Posterior cingulate gyrus (tissue), 11 donors: ENCODE results near the gene DIP2B.

Experiments used
- DNase-seq, 10 donors: peaks; one replicate each; pipeline versions ENCODE4 v3.0.0 to v3.0.0-alpha.2; 2020 to 2021; ENCODE audit warnings: mixed read lengths in 3 of 10
- intact Hi-C: fragments of 100-400 bp; cut with DNase I; formaldehyde crosslinking; loops from one replicate; pipeline ENCODE4 v1.15.1; 2023

Gene DIP2B

DNA sequence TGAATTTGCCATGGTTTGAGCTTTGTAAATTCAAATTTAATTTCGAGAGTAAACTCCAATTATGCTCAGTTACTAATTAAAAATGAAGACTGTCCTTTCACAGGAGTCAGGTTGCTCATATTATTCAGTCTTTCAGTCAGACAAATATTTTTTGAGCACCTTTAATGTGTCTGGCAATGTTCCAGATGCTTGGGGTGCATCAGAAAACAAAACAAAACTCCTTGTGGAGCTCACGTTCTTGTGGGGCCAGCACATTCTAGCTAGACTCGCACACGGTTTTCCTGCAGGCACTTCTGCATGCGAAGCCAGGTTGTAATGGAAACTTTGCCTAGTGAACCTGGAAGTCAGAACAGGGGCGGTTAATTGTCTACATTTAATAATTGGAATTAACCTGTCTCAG is 195.2 kb downstream of the DIP2B start:
- intact Hi-C loops = no loop called here
- no peak for DNase-seq

DNA sequence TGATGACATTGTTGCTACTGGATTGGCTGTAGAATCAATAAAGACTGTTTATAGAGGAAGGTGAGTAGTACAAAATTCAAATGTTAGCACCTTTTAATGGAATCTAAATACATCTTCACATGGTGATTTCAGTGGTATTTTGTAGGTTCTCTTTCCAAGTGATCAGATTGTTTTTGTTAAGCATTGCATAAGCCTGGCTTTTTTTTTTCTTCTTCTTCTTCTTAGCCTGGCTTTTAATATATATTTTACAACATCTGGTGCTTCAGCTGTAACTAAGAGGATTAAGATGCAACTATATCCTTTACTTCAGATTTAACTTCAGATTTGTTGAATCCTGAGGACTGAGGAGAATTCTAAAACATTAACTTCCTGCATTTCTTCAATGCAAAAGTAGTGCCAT is 201.8 kb downstream of the DIP2B start:
- intact Hi-C loops = no loop called here
- no peak for DNase-seq

GRCh38 chr12:50707396-50707795 is 202.6 kb downstream of the DIP2B start:
- intact Hi-C loops = no loop called here
- DNase-seq = no peak

DNA sequence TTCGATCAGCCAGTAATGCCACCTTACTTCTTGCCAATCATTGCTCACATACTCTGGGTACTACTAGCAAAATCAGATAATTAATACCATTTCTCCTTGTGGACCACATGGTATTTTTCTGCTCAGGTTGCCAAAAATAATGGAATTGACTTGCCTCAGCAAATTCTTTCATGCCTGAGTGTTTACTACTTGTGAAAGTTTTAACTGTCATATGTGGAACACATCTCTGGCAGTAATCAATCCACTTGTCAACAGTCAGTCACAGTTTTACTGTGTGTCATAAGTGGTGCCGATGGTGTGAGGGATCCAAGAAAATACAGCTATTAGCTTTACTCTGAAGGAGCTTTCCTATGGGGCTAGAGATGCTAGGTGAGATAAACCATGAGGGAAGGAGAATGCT is 203.8 kb downstream of the DIP2B start:
- no peak for DNase-seq
- intact Hi-C loops = no loop called here

DNA sequence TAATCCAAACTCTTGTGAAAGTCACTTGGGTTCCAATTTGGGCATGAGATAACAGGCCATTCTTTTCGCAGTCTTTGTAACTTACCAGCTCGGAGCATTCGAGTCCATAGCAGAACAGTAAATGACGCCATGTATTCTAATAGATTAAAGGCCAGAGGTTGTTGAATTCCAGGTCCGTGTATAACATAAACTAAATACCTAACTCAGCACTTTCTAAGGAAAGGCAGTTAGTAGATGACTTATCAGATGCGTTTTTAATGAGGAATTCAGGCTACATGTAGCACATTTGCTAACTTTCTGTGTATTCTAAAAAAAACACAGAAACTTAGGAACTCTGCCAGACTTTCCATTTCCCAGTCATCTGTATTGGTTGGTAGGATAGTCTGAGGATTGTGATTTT is 206.3 kb downstream of the DIP2B start:
- intact Hi-C loops = no loop called here
- no peak for DNase-seq

- DNase-seq = no peak
- intact Hi-C loops = no loop called here
Observed at GRCh38 chr12:50715174-50715573, 210.4 kb downstream of the DIP2B start.

DNA sequence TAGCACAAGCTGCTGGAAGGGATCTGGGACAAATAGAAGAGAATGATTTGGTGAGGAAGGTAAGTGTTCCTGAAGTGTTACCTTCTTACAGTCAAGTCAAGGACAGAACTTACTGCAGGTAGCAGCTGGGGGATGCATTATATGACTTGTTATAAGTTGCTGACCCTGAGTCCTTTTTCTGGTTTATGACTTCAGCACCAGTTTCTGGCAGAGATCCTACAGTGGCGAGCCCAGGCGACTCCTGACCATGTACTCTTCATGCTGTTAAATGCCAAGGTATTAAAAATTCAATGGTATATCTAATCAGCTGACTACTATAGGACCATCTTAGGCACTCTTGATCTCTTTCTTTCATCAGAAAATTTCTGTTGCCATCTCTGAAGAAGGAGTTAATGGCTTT is 214.0 kb downstream of the DIP2B start:
- intact Hi-C loops = no loop called here
- DNase-seq = no peak

DNA sequence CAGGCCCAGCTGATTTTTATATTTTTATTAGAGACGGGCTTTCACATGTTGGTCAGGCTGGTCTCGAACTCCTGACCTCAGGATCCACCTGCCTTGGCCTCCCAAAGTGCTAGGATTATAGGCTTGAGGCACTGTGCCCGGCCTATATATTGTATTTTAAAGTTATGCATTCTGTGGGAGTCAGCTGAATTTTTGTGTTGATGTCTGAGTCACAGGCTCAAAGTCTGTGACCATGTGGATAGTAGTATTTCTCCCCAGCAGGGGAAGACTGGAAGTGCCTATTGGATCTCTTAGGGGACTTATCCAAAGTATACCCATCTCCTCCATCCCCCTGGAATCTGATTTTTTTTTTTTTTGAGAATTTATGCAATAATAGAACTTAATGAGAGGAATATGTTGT is 215.3 kb downstream of the DIP2B start:
- intact Hi-C loops = no loop called here
- no peak for DNase-seq

DNA sequence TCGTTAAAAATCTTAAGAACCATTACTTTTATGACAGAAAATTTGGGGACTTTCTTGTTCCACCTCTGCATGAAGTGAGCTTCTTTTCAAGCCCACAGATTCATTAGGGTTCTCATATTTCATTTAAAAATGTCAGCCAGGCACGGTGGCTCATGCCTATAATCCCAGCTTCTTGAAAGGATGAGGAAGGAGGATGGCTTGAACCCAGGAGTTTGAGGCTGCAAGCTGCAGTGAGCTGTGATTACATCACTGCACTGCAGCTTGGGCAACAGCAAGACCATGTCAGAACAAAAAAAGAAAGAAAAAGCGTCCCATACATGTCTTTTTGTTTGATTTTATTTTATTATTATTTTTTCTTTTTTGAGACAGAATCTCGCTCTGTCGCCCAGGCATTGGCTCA is 215.7 kb downstream of the DIP2B start:
- intact Hi-C loops = no loop called here
- DNase-seq = no peak

DNA sequence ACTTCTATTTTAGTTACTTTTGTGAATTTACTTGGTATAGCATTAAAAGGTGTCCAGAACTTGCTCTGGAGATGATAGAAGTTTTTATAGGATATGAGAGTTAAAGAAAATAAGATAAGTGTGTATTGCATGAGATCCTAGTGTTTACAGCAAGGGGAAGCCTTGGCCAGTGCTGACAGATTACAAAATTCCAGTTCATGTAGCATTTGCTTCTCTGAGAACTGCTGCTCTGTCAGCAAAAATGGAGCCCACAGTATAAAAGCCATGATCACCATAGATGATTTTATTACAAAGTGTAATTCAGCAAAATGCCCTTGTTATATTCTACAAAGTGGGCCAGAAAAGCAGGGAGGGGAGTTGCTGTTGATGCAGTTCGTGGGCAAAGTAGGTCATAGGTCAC is 219.1 kb downstream of the DIP2B start:
- intact Hi-C loops = no loop called here
- DNase-seq = no peak

DNA sequence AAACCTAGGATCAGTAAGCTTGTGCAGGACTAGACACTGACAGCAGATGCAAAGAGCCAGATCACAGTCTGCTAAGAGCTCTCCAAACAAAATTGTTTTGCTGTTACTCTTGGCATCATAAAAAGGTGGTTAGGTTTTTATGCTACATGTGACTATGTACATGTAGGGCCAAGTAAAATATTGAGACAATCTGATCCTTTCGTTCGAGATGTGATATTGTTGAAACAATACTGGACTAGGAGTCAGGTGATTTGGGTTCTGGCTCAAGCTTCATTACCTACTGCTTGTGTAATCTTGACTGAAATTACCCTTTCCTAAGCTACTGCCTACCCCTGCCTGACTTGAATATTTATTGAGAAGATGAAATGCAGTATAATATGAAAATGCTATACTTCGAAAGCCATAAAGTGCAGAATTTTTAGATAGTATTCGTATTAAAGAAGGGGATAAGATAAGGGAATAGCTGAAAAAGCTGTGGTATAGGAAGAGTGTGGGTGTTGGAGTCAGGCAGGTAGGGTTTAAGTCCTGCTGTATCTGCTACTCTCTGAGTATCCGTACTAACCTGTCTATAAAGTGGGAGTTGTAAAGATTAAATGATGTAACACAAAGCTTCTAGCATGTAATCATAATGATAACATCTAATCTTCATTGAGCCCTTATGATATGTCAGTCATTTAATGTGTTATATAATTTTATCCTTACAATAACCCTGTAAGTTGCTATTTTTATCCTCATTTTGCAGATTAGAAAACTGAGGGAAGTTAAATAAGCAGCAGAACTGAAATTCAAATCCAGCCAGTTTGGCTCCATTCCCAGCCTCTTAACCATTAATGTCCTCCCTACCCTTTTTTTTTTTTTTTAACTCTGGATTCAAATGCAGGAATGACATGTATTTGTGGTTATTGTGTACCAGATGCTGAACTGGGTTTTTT is 220.5 kb downstream of the DIP2B start:
- intact Hi-C loops = no loop called here
- DNase-seq = no peak

DNA sequence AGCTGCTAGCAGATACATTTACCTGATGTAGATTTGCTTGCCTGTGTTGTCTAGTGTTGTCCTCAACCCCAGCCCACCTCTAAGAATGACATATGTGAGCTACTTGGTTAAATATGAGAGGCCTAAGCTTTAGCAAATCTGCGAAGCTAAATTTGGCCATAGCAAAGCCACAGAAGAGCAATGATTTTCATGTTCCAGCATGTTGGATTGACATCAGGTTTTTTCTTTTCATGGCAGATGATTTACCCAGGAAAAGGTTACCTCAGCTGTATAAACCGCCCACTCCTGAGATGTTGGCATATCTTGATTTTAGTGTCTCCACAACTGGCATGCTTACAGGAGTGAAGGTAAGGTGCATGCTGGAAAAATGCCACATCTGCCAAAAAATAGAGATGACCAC is 222.7 kb downstream of the DIP2B start:
- intact Hi-C loops = no loop called here
- no peak for DNase-seq

DNA sequence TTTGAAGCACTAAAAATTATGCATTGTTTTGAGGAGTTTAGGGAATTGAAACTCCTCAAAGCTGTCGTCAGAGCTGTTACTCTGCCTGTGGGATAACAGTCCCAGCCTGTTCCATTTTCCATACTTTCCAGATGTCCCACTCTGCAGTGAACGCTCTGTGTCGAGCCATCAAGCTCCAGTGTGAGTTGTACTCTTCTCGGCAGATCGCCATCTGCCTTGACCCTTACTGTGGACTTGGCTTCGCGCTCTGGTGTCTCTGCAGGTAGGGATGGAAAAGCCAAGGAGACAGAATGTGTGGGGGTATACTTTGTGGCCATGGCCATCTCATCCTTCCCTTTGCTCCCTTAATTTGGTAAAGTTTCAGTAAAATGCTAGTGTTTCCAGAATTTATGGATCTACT is 223.6 kb downstream of the DIP2B start:
- intact Hi-C loops = no loop called here
- peak in 1 of 10 donors; percentile 66 for DNase-seq

DNA sequence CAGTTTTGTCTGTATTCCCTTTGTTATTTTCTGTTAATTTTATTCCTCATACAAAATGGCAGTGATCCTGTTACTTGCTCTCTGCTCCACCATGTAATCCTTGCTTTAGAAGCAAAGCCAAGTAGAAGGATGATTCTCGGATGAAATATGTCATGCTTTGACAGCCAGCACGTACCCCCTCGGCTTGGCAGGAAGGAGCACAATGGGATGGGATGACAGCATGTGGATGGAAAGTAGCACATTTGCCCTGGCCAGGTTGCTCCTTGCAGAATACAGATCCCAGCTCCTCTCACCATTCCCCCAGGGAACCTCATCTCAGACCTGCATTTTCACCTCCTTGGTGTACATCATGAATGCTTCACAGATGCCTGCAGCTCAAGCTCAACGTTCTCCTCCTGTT is 224.1 kb downstream of the DIP2B start:
- no peak for DNase-seq
- intact Hi-C loops = no loop called here

DNA sequence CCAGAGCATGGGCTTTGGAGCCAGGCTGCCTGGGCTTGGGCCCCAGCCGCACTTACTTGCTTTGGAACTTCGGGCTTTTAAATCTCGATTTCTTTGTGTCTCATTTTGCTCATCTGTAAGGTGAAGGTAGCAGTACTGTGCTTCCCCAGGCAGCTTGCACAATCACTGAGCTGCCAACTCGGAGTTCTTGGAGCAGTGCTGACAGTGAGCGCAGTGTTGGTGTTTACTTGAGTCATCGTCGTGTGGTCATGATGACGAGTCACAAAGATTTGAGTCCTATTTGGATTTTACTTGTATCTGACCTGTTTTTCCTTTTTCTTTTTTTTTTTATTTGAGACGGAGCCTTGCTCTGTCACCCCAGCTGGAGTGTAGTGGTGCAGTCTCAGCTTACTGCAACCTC is 227.8 kb downstream of the DIP2B start:
- DNase-seq = peak in 1 of 10 donors; percentile 18
- intact Hi-C loops = no loop called here

DNA sequence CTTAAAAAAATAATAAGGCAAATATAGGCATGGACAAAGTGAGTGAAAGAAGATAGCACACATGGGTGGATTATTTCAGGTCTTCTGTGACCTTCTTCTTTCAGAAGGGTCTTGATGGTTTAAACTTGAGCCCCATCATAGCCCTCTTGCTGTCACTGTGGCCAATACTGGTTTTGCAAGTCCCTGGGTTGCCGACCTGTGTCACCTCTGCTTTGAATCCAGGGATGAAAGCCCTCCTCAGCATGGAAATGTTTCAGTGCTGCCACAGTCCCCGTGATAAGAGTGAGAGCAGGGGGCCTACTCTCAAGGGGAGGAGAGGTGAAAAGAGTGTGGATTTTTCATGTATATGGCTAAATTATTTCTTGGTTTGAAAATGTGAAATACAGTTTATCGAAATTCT is 228.9 kb downstream of the DIP2B start:
- no peak for DNase-seq
- intact Hi-C loops = loop anchor here (2.0 kb wide), 1 partner anchor 229 kb away; the partner anchor contains the start of gene DIP2B

DNA sequence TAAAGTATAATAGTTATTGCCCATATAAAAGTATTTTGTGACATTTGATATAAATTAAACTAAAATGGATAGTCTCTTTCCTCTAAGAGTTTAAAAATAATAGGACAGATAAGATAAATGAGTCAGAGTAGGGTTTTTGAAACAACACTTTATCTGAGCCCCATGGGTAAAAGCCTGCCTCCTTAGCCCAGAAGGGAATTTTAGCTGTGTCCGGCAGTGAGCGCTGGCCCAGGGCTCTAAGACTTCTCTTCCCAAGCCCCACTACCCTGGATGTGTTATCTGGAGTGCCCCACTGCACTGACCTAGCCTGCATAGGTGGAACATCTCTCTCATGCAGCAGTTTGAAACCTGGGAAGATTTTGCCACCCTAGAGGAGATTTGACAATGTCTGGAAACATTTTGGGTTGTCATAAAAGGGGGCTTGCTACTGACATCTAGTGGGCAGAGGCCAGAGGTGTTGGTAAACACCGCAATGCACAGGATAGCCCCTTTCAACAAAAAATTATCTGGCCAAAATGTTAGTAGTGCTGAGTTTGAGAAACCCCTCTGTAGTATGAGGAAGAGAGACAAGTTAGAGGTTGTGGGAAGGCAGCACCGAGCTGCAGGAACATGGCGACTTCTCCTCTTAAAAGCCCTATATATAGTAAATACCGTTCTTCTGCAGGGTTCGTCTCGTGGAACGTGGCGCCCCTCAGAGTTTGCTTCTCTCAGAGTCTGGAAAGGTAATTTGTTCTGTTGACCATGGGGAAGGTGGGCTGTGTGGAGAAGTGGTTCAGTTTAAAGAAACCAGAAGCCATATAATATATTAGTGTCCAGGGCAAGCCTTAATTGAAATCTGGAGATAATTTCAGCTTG is 229.9 kb downstream of the DIP2B start:
- peak in 3 of 10 donors; percentile 13 to 51 (median 22) for DNase-seq
- intact Hi-C loops = loop anchor here (2.0 kb wide), 1 partner anchor 230 kb away; the partner anchor contains the start of gene DIP2B

- DNase-seq = no peak
- intact Hi-C loops = no loop called here
Observed at GRCh38 chr12:50739611-50740010, 234.8 kb downstream of the DIP2B start.

DNA sequence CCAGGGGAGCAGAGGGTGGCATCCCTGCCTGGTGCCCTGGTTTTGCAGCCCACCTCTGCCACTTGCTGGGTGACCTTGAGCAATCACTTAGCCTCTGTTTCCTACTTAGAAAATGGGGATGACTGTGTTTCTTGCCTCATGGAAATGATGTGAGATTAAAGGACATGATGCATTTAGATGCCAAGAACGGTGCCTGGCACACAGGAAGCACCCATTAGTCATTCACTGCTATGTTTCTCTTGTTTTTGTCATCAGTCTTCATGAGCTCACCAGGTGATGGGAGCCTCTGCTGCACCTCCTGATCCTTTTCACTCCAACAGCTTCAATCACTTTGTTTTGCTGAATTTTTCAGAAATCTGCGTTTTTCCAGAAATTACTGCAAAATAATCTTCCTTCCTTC is 235.5 kb downstream of the DIP2B start:
- DNase-seq = no peak
- intact Hi-C loops = no loop called here

DNA sequence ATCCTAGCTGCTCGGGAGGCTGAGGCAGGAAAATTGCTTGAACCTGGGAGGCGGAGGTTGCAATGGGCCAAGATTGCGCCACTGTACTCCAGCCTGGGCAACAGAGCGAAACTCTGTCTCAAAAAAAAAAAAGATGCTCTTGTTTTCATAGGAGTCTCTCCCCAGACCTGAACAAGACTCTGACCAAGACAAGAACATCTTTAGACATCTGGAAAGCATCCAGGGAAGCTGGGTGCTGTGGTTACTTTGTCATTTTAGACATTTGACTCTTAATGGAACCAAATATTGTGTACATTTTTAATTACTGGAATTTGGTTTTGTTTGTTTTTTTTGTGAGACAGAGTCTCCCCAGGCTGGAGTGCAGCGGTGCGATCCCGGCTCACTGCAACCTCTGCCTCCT is 238.0 kb downstream of the DIP2B start:
- intact Hi-C loops = no loop called here
- DNase-seq = no peak

DNA sequence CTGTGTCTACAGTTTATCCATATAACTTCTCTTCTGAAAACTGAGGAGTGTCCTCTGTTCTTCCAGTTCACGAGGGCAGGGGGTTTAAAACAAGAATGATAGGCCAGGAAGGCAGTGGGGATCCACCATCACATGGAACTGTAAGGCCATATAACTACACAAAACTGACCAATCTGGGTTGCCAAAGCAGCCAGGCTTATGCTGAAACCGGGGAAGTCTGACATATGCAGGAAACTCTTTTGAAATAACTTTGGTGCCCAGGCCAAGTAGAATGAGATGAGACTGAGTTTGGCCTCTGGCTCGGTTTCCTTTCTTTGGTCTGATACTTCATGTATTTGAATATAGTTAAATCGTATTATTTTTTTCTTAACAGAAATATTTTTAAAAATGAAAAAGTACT is 241.1 kb downstream of the DIP2B start:
- intact Hi-C loops = no loop called here
- DNase-seq = no peak

DNA sequence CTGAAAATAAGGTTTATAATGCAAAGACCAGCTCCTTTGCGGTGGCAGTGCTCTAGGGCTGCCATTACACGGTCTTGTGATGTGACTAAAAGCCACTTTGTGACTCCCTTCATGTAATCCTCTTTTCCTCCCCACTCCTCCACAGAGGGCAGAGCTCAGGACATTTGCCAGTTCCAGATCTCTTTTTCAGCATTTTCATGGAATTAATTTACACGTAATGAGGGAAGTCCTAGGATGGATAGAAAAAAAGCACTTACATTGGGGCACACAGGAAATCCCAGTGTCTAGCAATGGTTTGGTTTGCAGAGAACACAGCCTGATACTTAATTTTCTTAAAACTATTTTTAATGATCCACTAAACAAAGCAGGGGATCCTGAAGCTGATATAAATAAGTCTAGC is 241.6 kb downstream of the DIP2B start:
- intact Hi-C loops = no loop called here
- DNase-seq = no peak
